WTC11 (cell line): ENCODE measurements around the gene WWOX. TPM values are rescaled to one million over a fixed set of nuclear protein-coding genes. Genes with fewer than 3 reads are reported as not detected.
"Not testable (repeated sequence)": the region's sequence is repeated elsewhere in the genome, so short reads cannot be mapped to it uniquely, and the experiment has no call there.

Source experiments
- ATAC-seq: fragments of 200-7000 bp; cut with Tn5 transposase; 2 replicates; pipeline ENCODE4 v1.10.0; 2021; ENCODE audit warnings: mild to moderate bottlenecking, moderate library complexity
- CTCF ChIA-PET: fragments of 300-600 bp; sonication (Branson Sonifier 250); formaldehyde crosslinking; loops from one replicate; lab custom pipeline; 2021; ENCODE audit warnings: antibody characterized with exemption; lab: Charles Lee
- POLR2A ChIA-PET: fragments of 350-600 bp; sonication (Branson Sonifier 250); formaldehyde crosslinking; loops from one replicate; lab custom pipeline; 2021; ENCODE audit warnings: antibody characterized with exemption; lab: Charles Lee
- DNase-seq: peaks from one replicate; pipeline ENCODE4 v3.0.0; 2021; ENCODE audit warnings: low spot score
- H3K27ac Mint-ChIP-seq: 2 replicates; pipeline ENCODE4 v1.8.0; 2021; ENCODE audit warnings: mixed read lengths
- H3K27me3 Mint-ChIP-seq: 2 replicates; pipeline ENCODE4 v1.8.0; 2021; ENCODE audit warnings: low read depth, mild to moderate bottlenecking, moderate library complexity, mixed read lengths
- H3K36me3 Mint-ChIP-seq: 2 replicates; pipeline ENCODE4 v1.8.0; 2021; ENCODE audit warnings: mixed read lengths
- H3K4me1 Mint-ChIP-seq: 2 replicates; pipeline ENCODE4 v1.8.0; 2022; ENCODE audit warnings: mixed read lengths
- H3K4me3 Mint-ChIP-seq: 2 replicates; pipeline ENCODE4 v1.8.0; 2021; ENCODE audit warnings: mild to moderate bottlenecking, moderate library complexity, mixed read lengths
- H3K9me3 Mint-ChIP-seq: 2 replicates; pipeline ENCODE4 v1.8.0; 2021; ENCODE audit warnings: mixed read lengths
- ATF1 ChIP-seq: sonication (generic); formaldehyde crosslinking; IDR thresholded peaks from 2 replicates; pipeline ENCODE4 v1.8.1; 2023; ENCODE audit warnings: mild to moderate bottlenecking, moderate library complexity, missing genetic modification reagents
- CREB1 ChIP-seq: sonication (generic); formaldehyde crosslinking; IDR thresholded peaks from 2 replicates; pipeline ENCODE4 v1.8.0; 2023; ENCODE audit warnings: mild to moderate bottlenecking, missing genetic modification reagents
- GABPB1 ChIP-seq: sonication (generic); formaldehyde crosslinking; IDR thresholded peaks from 2 replicates; pipeline ENCODE4 v1.8.1; 2023; ENCODE audit warnings: mild to moderate bottlenecking, missing genetic modification reagents
- IRF2 ChIP-seq: sonication (generic); formaldehyde crosslinking; IDR thresholded peaks from 2 replicates; pipeline ENCODE4 v1.8.0; 2022; ENCODE audit warnings: low read depth, missing genetic modification reagents, borderline replicate concordance
- NFE2L1 ChIP-seq: sonication (generic); formaldehyde crosslinking; IDR thresholded peaks from 2 replicates; pipeline ENCODE4 v1.8.1; 2023; ENCODE audit warnings: missing genetic modification reagents
- NR1H2 ChIP-seq: sonication (generic); formaldehyde crosslinking; IDR thresholded peaks from 2 replicates; pipeline ENCODE4 v1.9.0; 2021; ENCODE audit warnings: mild to moderate bottlenecking, moderate library complexity, missing genetic modification reagents
- OVOL2 ChIP-seq: fragments of 250-450 bp; sonication (Bioruptor Pico); IDR thresholded peaks from 2 replicates; pipeline ENCODE4 v1.9.0; 2021; ENCODE audit warnings: mild to moderate bottlenecking, borderline replicate concordance
- PRRX2 ChIP-seq: fragments of 250-450 bp; sonication (Bioruptor Pico); IDR thresholded peaks from 2 replicates; pipeline ENCODE4 v1.8.0; 2021; ENCODE audit warnings: mild to moderate bottlenecking
- RELA ChIP-seq: sonication (generic); formaldehyde crosslinking; IDR thresholded peaks from 2 replicates; pipeline ENCODE4 v1.8.1; 2022; ENCODE audit warnings: missing genetic modification reagents, mild to moderate bottlenecking, borderline replicate concordance
- SMAD3 ChIP-seq: sonication (generic); formaldehyde crosslinking; IDR thresholded peaks from 2 replicates; pipeline ENCODE4 v1.8.0; 2022; ENCODE audit warnings: missing genetic modification reagents, mild to moderate bottlenecking, borderline replicate concordance
- TEAD4 ChIP-seq: sonication (generic); formaldehyde crosslinking; IDR thresholded peaks from 2 replicates; pipeline ENCODE4 v1.8.0; 2022; ENCODE audit warnings: mild to moderate bottlenecking, missing genetic modification reagents
- ZNF232 ChIP-seq: sonication (generic); formaldehyde crosslinking; IDR thresholded peaks from 2 replicates; pipeline ENCODE4 v1.8.0; 2022; ENCODE audit warnings: mild to moderate bottlenecking, missing genetic modification reagents
- ZNF263 ChIP-seq: sonication (generic); formaldehyde crosslinking; IDR thresholded peaks from 2 replicates; pipeline ENCODE4 v1.8.1; 2022; ENCODE audit warnings: low read depth, mild to moderate bottlenecking, moderate library complexity, missing genetic modification reagents
- ZNF317 ChIP-seq: sonication (generic); formaldehyde crosslinking; IDR thresholded peaks from 2 replicates; pipeline ENCODE4 v1.8.1; 2023; ENCODE audit warnings: low read depth, mild to moderate bottlenecking, moderate library complexity, missing genetic modification reagents, borderline replicate concordance
- ZNF396 ChIP-seq: fragments of 250-450 bp; sonication (Bioruptor Pico); IDR thresholded peaks from 2 replicates; pipeline ENCODE4 v1.8.0; 2021; ENCODE audit warnings: mild to moderate bottlenecking, moderate library complexity, borderline replicate concordance
- total RNA-seq: library from RNA; stranded (reverse); gene quantifications from 3 replicates; pipeline ENCODE4 v1.2.3, GENCODE V29; 2021
- TF ChIP-seq, protein P1 (sequence below): fragments of 250-450 bp; sonication (Bioruptor Pico); IDR thresholded peaks from 2 replicates; pipeline ENCODE4 v1.9.0; 2021; ENCODE audit warnings: moderate library complexity, mild to moderate bottlenecking, inconsistent platforms, borderline replicate concordance
- TF ChIP-seq, protein P2 (sequence below): fragments of 250-450 bp; sonication (Bioruptor Pico); IDR thresholded peaks from 2 replicates; pipeline ENCODE4 v1.9.0; 2021; ENCODE audit warnings: mild to moderate bottlenecking, borderline replicate concordance
- TF ChIP-seq, protein P3 (sequence below): sonication (generic); formaldehyde crosslinking; IDR thresholded peaks from 2 replicates; pipeline ENCODE4 v1.8.1; 2022; ENCODE audit warnings: mild to moderate bottlenecking, moderate library complexity, missing genetic modification reagents
- TF ChIP-seq, protein P4 (sequence below): sonication (generic); formaldehyde crosslinking; IDR thresholded peaks from 2 replicates; pipeline ENCODE4 v1.8.0; 2022; ENCODE audit warnings: mild to moderate bottlenecking, missing genetic modification reagents
- TF ChIP-seq, protein P5 (sequence below): sonication (generic); formaldehyde crosslinking; IDR thresholded peaks from 2 replicates; pipeline ENCODE4 v1.8.1; 2023; ENCODE audit warnings: mild to moderate bottlenecking, missing genetic modification reagents

The WWOX gene
- total RNA-seq, 1 experiment from 2014 or later = 15.7 TPM

DNA sequence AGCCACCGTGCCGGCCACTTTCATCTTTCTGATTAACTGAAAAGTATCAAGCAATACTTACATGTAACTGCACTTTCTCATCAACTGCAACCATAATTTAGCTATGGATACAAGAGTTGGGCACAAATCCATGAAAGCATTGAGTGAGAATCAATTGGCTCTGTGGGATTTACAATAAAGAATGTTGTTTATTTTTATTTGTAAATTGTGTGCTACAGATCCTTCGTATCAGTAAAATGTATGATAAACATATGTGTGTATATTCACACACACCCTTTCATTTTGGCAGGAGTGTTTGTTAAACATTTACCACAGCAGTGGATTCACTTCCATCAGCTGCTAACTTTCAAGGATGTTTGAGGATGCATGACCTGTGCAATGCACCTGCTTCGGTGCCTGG is 411.0 kb downstream of the WWOX start:
- H3K9me3 Mint-ChIP-seq = no peaks in the 10 kb centered on the region
- TF ChIP-seq, protein P1, sequence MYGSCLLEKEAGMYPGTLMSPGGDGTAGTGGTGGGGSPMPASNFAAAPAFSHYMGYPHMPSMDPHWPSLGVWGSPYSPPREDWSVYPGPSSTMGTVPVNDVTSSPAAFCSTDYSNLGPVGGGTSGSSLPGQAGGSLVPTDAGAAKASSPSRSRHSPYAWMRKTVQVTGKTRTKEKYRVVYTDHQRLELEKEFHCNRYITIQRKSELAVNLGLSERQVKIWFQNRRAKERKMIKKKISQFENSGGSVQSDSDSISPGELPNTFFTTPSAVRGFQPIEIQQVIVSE (CRISPR knock-in tag) = no peak
- TF ChIP-seq TEAD4 (CRISPR knock-in tag) = no peak
- TF ChIP-seq, all 79 proteins: peak for 0
- ChIA-PET CTCF (no interaction called here), POLR2A (no interaction called here)
- H3K27ac Mint-ChIP-seq = no peak overlapping the region
- no peaks in the 10 kb centered on the region for H3K27me3 Mint-ChIP-seq
- no peaks in the 10 kb centered on the region for H3K36me3 Mint-ChIP-seq
- H3K4me1 Mint-ChIP-seq = no peaks in the 10 kb centered on the region
- no peak overlapping the region for H3K4me3 Mint-ChIP-seq
- ATAC-seq (no peak), DNase-seq (no peak)

DNA sequence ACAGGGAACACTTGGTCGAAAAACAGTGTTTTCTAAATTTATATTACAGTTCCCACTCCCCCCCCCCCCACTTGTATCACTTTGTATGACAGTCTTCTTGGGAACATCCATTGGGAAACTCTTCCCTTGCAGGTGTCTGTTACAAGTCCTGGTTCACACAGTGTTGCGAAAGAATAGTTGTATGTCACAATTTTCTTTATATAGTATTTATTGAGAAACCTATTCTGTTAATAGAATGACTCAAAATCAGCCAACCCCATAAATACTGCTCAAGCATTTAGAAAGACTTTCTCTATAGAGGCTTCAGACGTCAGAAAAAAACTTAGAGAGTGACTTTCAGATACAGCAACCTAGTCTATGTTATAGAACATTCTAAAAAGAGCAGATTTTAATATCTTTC is 414.4 kb downstream of the WWOX start:
- Mint-ChIP-seq H3K27ac (no peak overlapping the region), H3K9me3 (no peaks in the 10 kb centered on the region), H3K4me1 (no peaks in the 10 kb centered on the region), H3K36me3 (no peaks in the 10 kb centered on the region), H3K4me3 (no peak overlapping the region), H3K27me3 (no peaks in the 10 kb centered on the region)
- ATAC-seq (no peak), DNase-seq (no peak)
- ChIA-PET CTCF (no interaction called here), POLR2A (interaction anchor here (0.7 kb wide), 1 partner anchor 199 kb away, joined by 3 read pairs; no protein-coding TSS in a partner anchor)
- TF ChIP-seq IRF2 (CRISPR knock-in tag) (no peak), ATF1 (CRISPR knock-in tag) (no peak), ZNF317 (CRISPR knock-in tag) (no peak), ZNF232 (no peak), NR1H2 (CRISPR knock-in tag) (no peak), CREB1 (CRISPR knock-in tag) (no peak), NFE2L1 (CRISPR knock-in tag) (no peak), ZNF263 (CRISPR knock-in tag) (no peak), GABPB1 (no peak), ZNF396 (CRISPR knock-in tag) (no peak), SMAD3 (CRISPR knock-in tag) (no peak), PRRX2 (CRISPR knock-in tag) (no peak), RELA (CRISPR knock-in tag) (no peak), OVOL2 (CRISPR knock-in tag) (no peak)
- TF ChIP-seq, protein P2, sequence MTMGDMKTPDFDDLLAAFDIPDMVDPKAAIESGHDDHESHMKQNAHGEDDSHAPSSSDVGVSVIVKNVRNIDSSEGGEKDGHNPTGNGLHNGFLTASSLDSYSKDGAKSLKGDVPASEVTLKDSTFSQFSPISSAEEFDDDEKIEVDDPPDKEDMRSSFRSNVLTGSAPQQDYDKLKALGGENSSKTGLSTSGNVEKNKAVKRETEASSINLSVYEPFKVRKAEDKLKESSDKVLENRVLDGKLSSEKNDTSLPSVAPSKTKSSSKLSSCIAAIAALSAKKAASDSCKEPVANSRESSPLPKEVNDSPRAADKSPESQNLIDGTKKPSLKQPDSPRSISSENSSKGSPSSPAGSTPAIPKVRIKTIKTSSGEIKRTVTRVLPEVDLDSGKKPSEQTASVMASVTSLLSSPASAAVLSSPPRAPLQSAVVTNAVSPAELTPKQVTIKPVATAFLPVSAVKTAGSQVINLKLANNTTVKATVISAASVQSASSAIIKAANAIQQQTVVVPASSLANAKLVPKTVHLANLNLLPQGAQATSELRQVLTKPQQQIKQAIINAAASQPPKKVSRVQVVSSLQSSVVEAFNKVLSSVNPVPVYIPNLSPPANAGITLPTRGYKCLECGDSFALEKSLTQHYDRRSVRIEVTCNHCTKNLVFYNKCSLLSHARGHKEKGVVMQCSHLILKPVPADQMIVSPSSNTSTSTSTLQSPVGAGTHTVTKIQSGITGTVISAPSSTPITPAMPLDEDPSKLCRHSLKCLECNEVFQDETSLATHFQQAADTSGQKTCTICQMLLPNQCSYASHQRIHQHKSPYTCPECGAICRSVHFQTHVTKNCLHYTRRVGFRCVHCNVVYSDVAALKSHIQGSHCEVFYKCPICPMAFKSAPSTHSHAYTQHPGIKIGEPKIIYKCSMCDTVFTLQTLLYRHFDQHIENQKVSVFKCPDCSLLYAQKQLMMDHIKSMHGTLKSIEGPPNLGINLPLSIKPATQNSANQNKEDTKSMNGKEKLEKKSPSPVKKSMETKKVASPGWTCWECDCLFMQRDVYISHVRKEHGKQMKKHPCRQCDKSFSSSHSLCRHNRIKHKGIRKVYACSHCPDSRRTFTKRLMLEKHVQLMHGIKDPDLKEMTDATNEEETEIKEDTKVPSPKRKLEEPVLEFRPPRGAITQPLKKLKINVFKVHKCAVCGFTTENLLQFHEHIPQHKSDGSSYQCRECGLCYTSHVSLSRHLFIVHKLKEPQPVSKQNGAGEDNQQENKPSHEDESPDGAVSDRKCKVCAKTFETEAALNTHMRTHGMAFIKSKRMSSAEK (CRISPR knock-in tag) = no peak
- TF ChIP-seq, protein P3, sequence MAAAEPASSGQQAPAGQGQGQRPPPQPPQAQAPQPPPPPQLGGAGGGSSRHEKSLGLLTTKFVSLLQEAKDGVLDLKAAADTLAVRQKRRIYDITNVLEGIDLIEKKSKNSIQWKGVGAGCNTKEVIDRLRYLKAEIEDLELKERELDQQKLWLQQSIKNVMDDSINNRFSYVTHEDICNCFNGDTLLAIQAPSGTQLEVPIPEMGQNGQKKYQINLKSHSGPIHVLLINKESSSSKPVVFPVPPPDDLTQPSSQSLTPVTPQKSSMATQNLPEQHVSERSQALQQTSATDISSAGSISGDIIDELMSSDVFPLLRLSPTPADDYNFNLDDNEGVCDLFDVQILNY (CRISPR knock-in tag) = no peak
- TF ChIP-seq, protein P4, sequence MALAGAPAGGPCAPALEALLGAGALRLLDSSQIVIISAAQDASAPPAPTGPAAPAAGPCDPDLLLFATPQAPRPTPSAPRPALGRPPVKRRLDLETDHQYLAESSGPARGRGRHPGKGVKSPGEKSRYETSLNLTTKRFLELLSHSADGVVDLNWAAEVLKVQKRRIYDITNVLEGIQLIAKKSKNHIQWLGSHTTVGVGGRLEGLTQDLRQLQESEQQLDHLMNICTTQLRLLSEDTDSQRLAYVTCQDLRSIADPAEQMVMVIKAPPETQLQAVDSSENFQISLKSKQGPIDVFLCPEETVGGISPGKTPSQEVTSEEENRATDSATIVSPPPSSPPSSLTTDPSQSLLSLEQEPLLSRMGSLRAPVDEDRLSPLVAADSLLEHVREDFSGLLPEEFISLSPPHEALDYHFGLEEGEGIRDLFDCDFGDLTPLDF (CRISPR knock-in tag) = no peak
- TF ChIP-seq, protein P5, sequence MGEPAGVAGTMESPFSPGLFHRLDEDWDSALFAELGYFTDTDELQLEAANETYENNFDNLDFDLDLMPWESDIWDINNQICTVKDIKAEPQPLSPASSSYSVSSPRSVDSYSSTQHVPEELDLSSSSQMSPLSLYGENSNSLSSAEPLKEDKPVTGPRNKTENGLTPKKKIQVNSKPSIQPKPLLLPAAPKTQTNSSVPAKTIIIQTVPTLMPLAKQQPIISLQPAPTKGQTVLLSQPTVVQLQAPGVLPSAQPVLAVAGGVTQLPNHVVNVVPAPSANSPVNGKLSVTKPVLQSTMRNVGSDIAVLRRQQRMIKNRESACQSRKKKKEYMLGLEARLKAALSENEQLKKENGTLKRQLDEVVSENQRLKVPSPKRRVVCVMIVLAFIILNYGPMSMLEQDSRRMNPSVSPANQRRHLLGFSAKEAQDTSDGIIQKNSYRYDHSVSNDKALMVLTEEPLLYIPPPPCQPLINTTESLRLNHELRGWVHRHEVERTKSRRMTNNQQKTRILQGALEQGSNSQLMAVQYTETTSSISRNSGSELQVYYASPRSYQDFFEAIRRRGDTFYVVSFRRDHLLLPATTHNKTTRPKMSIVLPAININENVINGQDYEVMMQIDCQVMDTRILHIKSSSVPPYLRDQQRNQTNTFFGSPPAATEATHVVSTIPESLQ (CRISPR knock-in tag) = no peak
- TF ChIP-seq, all 79 proteins: peak for 0

DNA sequence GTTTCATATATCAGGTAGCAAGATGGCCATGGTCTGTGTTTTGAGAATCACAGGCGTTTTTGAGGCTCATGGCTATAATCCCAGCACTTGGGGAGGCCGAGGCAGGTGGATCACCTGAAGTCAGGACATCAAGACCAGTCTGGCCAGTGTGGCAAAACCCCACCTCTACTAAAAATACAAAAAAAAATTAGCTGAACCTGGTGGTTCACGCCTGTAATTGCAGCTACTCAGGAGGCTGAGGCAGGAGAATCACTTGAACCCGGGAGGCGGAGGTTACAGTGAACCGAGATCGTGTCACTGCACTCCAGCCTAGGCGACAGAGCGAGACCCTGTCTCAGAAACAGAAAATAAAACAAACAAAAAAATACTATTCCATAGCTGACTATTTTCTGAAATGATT is 415.4 kb downstream of the WWOX start:
- CTCF ChIA-PET = interaction anchor here (0.6 kb wide), 1 partner anchor 9 kb away, joined by 3 read pairs; no protein-coding TSS in a partner anchor
- ATAC-seq, H3K4me1 Mint-ChIP-seq, H3K36me3 Mint-ChIP-seq, H3K27ac Mint-ChIP-seq, H3K27me3 Mint-ChIP-seq, POLR2A ChIA-PET, DNase-seq, H3K4me3 Mint-ChIP-seq, H3K9me3 Mint-ChIP-seq: not testable (repeated sequence)
